Uterus (tissue), 4 donors: ENCODE data around the gene MSI2. TPM values are rescaled to one million over a fixed set of nuclear protein-coding genes. Genes with fewer than 3 reads are reported as not detected.

Experiments
- DNase-seq, 2 donors: peaks; one replicate each; pipeline ENCODE4 v3.0.0-alpha.2; 2019 to 2020
- H3K27ac ChIP-seq, 2 donors: fragments of 200-600 bp; sonication (generic); 1 replicate in 1 of 2; 2 replicates in 1 of 2; pipeline ENCODE4 v1.5.1; 2016 to 2018
- H3K27me3 ChIP-seq, 2 donors: fragments of 200-600 bp; sonication (generic); one replicate each; pipeline ENCODE4 v1.5.1; 2018 to 2019; ENCODE audit warnings: control low read depth in 1 of 2
- H3K36me3 ChIP-seq, 2 donors: fragments of 200-600 bp; sonication (generic); one replicate each; pipeline ENCODE4 v1.5.1; 2019; ENCODE audit warnings: control low read depth in 1 of 2
- H3K4me1 ChIP-seq, 2 donors: fragments of 200-600 bp; sonication (generic); one replicate each; pipeline ENCODE4 v1.5.1; 2018 to 2019; ENCODE audit warnings: control low read depth in 1 of 2
- H3K4me3 ChIP-seq, 2 donors: fragments of 200-600 bp; sonication (generic); 1 replicate in 1 of 2; 2 replicates in 1 of 2; pipeline ENCODE4 v1.5.1; 2018 to 2019; ENCODE audit warnings: mild to moderate bottlenecking in 1 of 2
- H3K9me3 ChIP-seq, 2 donors: fragments of 200-600 bp; sonication (generic); one replicate each; pipeline ENCODE4 v1.5.1; 2019; ENCODE audit warnings: control low read depth in 1 of 2
- POLR2A ChIP-seq, 2 donors: fragments of 450-650 bp; IDR thresholded peaks; one replicate each; pipeline ENCODE4 v1.6.1; 2016; ENCODE audit warnings: antibody characterized with exemption in 2 of 2, mild to moderate bottlenecking in 1 of 2, moderate library complexity in 1 of 2
- intact Hi-C: fragments of 100-400 bp; cut with DNase I; formaldehyde crosslinking; loops from one replicate; pipeline ENCODE4 v1.15.1; 2023; ENCODE audit warnings: low total_unique reads
- total RNA-seq, 4 donors: library from RNA; depleted of rRNA in 3 of 4; stranded (reverse); fragments of >200 nt in 3 of 4; gene quantifications; one replicate each; pipeline versions ENCODE4 v1.1.0 to v1.2.4, GENCODE V29; 2014 to 2023
- TF ChIP-seq, protein P1 (sequence below), 4 experiments: fragments of 200-600 bp in 2 of 4; fragments of 450-650 bp in 2 of 4; sonication (generic) in 2 of 4; IDR thresholded peaks; one replicate each; pipeline ENCODE4 v1.5.1; 2016 to 2019; ENCODE audit warnings: antibody characterized with exemption in 4 of 4, mild to moderate bottlenecking in 2 of 4, moderate library complexity in 1 of 4
- donor health status: DM: yes; HTN: yes; CAD: no.

Gene MSI2
- total RNA-seq, 4 donors from 2014 or later = 13.2 to 60.8 (median 44.5) TPM

DNA sequence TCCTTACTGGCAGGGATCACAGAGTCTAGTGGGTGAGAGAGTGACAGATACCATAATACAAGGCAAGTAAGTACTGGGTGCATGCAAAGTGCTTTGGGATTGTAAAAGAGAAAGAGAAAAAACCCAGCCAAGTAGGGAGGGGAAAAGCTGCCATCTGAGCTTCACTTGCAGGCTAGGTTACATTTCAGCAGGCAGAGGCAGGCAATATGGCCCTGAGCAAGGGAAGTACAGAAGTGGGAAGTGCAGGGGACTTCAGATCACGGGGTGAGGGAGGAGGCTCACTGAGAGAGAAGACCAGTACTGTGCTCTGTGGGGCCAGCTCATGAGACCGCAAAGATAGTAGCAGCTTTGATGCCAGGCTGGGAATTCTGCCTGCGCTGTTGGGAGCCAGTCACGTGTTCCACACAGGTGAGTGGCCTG is 230.6 kb downstream of the MSI2 start:
- intact Hi-C loops = no loop called here
- peak overlapping the region in 1 of 2 donors; percentile 21 for H3K27ac ChIP-seq
- no peak overlapping the region for H3K4me3 ChIP-seq
- H3K9me3 ChIP-seq = no peaks in the 10 kb centered on the region
- peaks cover 0 to 5% of the 10 kb centered on the region in 2 donors for H3K4me1 ChIP-seq
- TF ChIP-seq POLR2A (IDR thresholded peaks at IDR 0.05) = no peak
- TF ChIP-seq, protein P1, sequence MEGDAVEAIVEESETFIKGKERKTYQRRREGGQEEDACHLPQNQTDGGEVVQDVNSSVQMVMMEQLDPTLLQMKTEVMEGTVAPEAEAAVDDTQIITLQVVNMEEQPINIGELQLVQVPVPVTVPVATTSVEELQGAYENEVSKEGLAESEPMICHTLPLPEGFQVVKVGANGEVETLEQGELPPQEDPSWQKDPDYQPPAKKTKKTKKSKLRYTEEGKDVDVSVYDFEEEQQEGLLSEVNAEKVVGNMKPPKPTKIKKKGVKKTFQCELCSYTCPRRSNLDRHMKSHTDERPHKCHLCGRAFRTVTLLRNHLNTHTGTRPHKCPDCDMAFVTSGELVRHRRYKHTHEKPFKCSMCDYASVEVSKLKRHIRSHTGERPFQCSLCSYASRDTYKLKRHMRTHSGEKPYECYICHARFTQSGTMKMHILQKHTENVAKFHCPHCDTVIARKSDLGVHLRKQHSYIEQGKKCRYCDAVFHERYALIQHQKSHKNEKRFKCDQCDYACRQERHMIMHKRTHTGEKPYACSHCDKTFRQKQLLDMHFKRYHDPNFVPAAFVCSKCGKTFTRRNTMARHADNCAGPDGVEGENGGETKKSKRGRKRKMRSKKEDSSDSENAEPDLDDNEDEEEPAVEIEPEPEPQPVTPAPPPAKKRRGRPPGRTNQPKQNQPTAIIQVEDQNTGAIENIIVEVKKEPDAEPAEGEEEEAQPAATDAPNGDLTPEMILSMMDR (IDR thresholded peaks at IDR 0.05) = no peak
- no peak for DNase-seq
- H3K27me3 ChIP-seq = no peaks in the 10 kb centered on the region
- H3K36me3 ChIP-seq = no peaks in the 10 kb centered on the region

DNA sequence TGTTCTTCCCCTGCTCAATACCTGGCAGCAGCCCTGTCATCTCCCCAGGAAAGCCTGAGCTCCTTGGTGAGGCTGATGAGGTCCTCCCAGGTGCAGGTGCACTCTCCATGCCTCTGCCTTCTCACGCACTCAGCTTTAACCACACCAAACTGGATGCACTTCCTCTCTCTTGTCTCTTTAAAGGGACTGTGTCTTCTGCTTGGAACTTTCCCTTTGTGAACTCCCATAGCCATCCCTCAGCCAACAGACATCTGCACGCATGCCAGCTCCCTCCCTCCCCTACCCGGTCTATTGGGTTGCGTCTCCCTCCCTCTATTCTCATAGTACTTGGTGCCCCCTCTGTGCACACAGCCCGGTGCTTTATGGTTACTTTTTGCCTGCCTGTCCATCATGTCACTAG is 231.2 kb downstream of the MSI2 start:
- no peak for TF ChIP-seq POLR2A (IDR thresholded peaks at IDR 0.05)
- TF ChIP-seq, protein P1 (IDR thresholded peaks at IDR 0.05) = no peak
- H3K9me3 ChIP-seq = no peaks in the 10 kb centered on the region
- no peaks in the 10 kb centered on the region for H3K36me3 ChIP-seq
- H3K4me1 ChIP-seq = peaks cover 0 to under 1% of the 10 kb centered on the region in 2 donors
- peak overlapping the region in 1 of 2 donors; percentile 21 for H3K27ac ChIP-seq
- intact Hi-C loops = no loop called here
- no peak overlapping the region for H3K4me3 ChIP-seq
- no peaks in the 10 kb centered on the region for H3K27me3 ChIP-seq
- DNase-seq = no peak

DNA sequence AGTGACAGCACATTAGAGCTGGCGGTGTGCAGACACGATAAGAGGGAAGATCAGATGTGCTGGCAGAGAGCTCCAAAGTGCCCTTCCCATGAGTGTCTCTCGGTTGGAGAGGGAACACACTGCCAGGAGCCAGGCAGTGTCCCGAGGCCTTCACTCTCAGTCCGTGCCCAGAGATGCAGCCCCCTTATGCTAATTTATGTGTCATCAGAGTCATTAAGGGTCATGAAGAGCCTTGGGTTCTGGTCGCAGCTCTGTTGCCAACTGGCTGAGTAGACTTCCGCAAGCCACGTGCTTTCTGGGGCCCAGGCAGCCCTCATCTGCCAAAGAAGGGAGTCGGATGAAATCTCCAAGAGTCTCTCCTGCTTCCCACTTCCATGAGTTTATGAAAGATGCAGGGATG is 232.5 kb downstream of the MSI2 start:
- H3K27me3 ChIP-seq = no peaks in the 10 kb centered on the region
- intact Hi-C loops = no loop called here
- TF ChIP-seq, protein P1 (IDR thresholded peaks at IDR 0.05) = no peak
- TF ChIP-seq POLR2A (IDR thresholded peaks at IDR 0.05) = no peak
- no peak overlapping the region for H3K4me3 ChIP-seq
- DNase-seq = no peak
- H3K9me3 ChIP-seq = no peaks in the 10 kb centered on the region
- no peaks in the 10 kb centered on the region for H3K36me3 ChIP-seq
- H3K27ac ChIP-seq = no peak overlapping the region
- no peaks in the 10 kb centered on the region for H3K4me1 ChIP-seq

DNA sequence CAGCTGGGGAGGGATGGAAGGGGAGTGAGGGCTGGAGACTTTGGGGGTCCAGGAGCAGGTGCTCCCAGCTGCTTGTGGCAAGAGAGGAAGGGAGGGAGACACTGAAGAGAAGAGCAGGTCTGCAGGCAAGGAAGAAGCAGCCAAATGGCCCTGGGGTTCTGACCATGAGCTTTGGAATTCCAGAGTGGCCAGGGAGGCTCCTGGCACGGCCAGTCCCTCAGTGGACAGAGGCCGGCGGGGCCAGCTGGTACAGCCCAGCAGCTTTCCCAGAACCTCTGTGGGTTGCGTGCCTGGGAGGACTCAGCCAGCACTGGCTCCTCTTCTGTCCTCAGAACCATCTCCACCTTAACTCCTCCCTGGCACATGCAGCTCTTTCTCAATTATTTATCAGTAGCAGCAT is 233.0 kb downstream of the MSI2 start:
- H3K9me3 ChIP-seq = no peaks in the 10 kb centered on the region
- no peak overlapping the region for H3K27ac ChIP-seq
- H3K4me3 ChIP-seq = no peak overlapping the region
- H3K36me3 ChIP-seq = no peaks in the 10 kb centered on the region
- no peak for TF ChIP-seq POLR2A (IDR thresholded peaks at IDR 0.05)
- TF ChIP-seq, protein P1 (IDR thresholded peaks at IDR 0.05) = no peak
- no peaks in the 10 kb centered on the region for H3K27me3 ChIP-seq
- no peaks in the 10 kb centered on the region for H3K4me1 ChIP-seq
- DNase-seq = no peak
- intact Hi-C loops = no loop called here

DNA sequence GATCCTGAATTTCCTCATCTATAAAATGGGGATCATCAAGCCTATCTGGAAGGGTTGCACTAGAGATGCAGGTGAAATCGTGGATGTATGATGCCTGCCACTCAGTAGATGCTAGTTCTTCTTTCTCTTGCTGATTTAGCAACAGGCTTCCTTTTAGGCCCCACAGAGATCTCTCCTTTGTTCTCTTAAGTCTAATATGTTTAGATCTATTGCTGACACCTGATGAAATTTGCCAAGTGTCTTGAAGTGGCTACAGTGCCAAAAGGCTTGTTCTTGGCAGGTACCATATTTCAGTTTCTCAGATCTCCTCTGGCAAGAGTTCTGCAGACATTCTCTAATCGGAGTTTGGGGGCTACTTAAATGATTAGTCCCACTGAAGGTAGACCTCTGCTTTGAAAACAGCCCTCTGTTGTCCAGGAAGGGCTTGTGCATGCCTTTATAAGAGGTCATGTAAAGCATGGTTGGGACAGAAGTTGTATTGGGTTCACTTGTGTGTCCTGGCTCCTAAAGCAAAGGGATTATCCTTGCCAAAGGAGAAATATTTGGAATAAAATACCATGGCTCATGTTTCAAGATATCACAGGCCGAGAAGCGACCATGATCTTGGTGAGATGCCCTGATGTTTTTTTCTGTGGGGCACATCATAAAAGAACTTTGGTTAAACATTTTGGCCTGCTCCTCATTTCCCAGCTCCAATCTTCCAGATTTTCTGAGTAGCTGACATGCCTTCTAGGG is 234.0 kb downstream of the MSI2 start:
- Histone ChIP-seq H3K4me3 (no peak overlapping the region), H3K27ac (no peak overlapping the region), H3K4me1 (no peaks in the 10 kb centered on the region), H3K36me3 (no peaks in the 10 kb centered on the region), H3K9me3 (no peaks in the 10 kb centered on the region), H3K27me3 (no peaks in the 10 kb centered on the region)
- intact Hi-C loops = no loop called here
- DNase-seq = no peak
- no peak for TF ChIP-seq POLR2A (IDR thresholded peaks at IDR 0.05)
- TF ChIP-seq, protein P1 (IDR thresholded peaks at IDR 0.05) = no peak
